ENCODE results near the gene DYNC1I1. TPM values are rescaled to one million over a fixed set of nuclear protein-coding genes. Genes with fewer than 3 reads are reported as not detected.

Gene DYNC1I1
- total and polyA plus RNA-seq, 4 donors = 0.39 to 7.6 (median 1.5) TPM

DNA sequence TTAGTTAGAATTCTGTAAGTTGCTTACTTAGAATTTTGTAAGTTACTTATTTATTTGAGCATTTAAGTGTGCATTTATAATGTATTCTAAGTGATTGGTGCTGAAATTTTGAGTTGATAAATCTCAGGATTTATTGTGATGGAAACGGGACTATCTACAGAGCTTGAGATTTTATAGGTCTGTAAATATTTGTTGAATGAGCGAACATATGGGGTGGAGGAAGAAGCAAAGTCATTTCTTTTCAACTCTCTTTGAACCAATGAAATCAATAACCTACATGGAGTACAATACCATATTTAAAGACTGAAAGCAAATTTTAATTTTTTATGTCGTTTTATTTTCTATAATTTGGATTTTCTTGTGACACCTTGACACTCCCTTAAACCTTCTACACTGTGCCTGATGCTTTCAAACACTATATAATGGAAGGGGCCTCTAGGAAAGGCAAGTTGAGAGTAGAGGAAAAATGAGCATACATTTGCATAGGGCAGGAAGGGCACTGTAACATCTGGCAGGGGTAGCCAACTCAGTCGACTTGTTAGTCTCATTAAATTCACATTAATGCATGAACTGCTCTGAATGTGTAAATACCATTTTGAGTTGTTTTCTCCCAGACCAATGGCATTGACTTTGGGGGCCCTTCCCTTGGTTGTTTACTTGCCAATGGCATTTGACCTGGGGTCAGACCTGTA is 204.2 kb downstream of the DYNC1I1 start:
- H3K4me3 ChIP-seq = no peak overlapping the region
- ATAC-seq (ENCODE audit: insufficient read depth, low FRiP score) = no peak

GRCh38 chr7:95977994-95978393 is 205.6 kb downstream of the DYNC1I1 start:
- Histone ChIP-seq H3K4me3 (no peak overlapping the region), H3K9me3 (ENCODE audit: control insufficient read depth in 4 of 4, insufficient read depth in 3 of 4, low read length in 3 of 4) (no peaks in the 10 kb centered on the region), H3K4me1 (ENCODE audit: control insufficient read depth in 5 of 5, insufficient read depth in 5 of 5, low read length in 5 of 5) (peaks cover 0 to 31% (median 0%) of the 10 kb centered on the region in 5 donors), H3K27ac (ENCODE audit: low read depth in 1 of 2, low read length in 1 of 2) (no peak overlapping the region), H3K36me3 (ENCODE audit: control insufficient read depth in 4 of 4, insufficient read depth in 4 of 4, low read length in 4 of 4) (no peaks in the 10 kb centered on the region), H3K9ac (ENCODE audit: insufficient read depth in 1 of 2, low read length in 2 of 2) (no peak overlapping the region), H3K27me3 (ENCODE audit: control insufficient read depth in 3 of 3, insufficient read depth in 3 of 3, low read length in 2 of 3) (peaks cover 0 to 51% (median 0%) of the 10 kb centered on the region in 3 donors)
- DNase-seq (no peak), ATAC-seq (ENCODE audit: insufficient read depth, low FRiP score) (no peak)
- TF ChIP-seq CTCF (IDR thresholded peaks at IDR 0.05; ENCODE audit: control extremely low read depth, extremely low read depth) = no peak
- WGBS, 2 donors = 87 to 95% methylated on average over 1 of the region's 1 CpG

More for the DNA sequence above, 204.2 kb downstream of the DYNC1I1 start:
- Histone ChIP-seq H3K4me1 (ENCODE audit: control insufficient read depth in 5 of 5, insufficient read depth in 5 of 5, low read length in 5 of 5) (peaks cover 0 to 33% (median 6%) of the 10 kb centered on the region in 5 donors), H3K27me3 (ENCODE audit: control insufficient read depth in 3 of 3, insufficient read depth in 3 of 3, low read length in 2 of 3) (peaks cover 0 to 43% (median 0%) of the 10 kb centered on the region in 3 donors), H3K36me3 (ENCODE audit: control insufficient read depth in 4 of 4, insufficient read depth in 4 of 4, low read length in 4 of 4) (no peaks in the 10 kb centered on the region), H3K27ac (ENCODE audit: low read depth in 1 of 2, low read length in 1 of 2) (no peak overlapping the region), H3K9ac (ENCODE audit: insufficient read depth in 1 of 2, low read length in 2 of 2) (no peak overlapping the region), H3K9me3 (ENCODE audit: control insufficient read depth in 4 of 4, insufficient read depth in 3 of 4, low read length in 3 of 4) (no peaks in the 10 kb centered on the region)
- TF ChIP-seq CTCF (IDR thresholded peaks at IDR 0.05; ENCODE audit: control extremely low read depth, extremely low read depth) = no peak
- DNase-seq = peak in 1 of 3 donors; percentile 38
- 73 to 79% methylated on average over 4 of the region's 4 CpGs for WGBS, 2 donors

DNA sequence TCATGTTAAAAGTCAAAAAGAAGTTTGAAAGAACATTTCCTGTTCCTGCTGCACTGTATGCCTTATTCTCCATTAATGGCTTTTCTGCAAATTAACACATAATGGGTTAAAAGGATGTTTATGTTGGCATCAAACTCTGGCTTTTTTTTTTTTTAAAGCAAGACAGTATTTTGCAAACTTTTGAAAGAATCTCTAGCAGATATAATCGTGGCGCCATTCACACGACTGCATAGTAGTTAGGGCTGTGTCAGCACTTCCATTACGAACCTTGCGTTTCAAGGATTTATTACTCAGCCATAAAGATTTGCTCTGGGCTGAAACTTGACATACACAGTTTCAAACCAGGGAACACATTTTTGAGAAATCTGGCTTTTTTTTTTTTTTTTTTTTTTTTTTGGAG is 207.8 kb downstream of the DYNC1I1 start:
- Histone ChIP-seq H3K4me3 (no peak overlapping the region), H3K9ac (ENCODE audit: insufficient read depth in 1 of 2, low read length in 2 of 2) (no peak overlapping the region), H3K27ac (ENCODE audit: low read depth in 1 of 2, low read length in 1 of 2) (no peak overlapping the region), H3K9me3 (ENCODE audit: control insufficient read depth in 4 of 4, insufficient read depth in 3 of 4, low read length in 3 of 4) (no peaks in the 10 kb centered on the region), H3K36me3 (ENCODE audit: control insufficient read depth in 4 of 4, insufficient read depth in 4 of 4, low read length in 4 of 4) (no peaks in the 10 kb centered on the region), H3K27me3 (ENCODE audit: control insufficient read depth in 3 of 3, insufficient read depth in 3 of 3, low read length in 2 of 3) (peaks cover 0 to 60% (median 0%) of the 10 kb centered on the region in 3 donors), H3K4me1 (ENCODE audit: control insufficient read depth in 5 of 5, insufficient read depth in 5 of 5, low read length in 5 of 5) (peaks cover 0 to 34% (median 0%) of the 10 kb centered on the region in 5 donors)
- ATAC-seq (ENCODE audit: insufficient read depth, low FRiP score) (no peak), DNase-seq (peak; percentile 65 to 95 (median 94))
- 62 to 77% methylated on average over 5 of the region's 5 CpGs for WGBS, 2 donors
- TF ChIP-seq CTCF (IDR thresholded peaks at IDR 0.05; ENCODE audit: control extremely low read depth, extremely low read depth) = no peak
